GM10266 (cell line): ENCODE data around the gene GPR35.

ENCODE experiments used
- DNase-seq: peaks from one replicate; pipeline ENCODE4 v3.0.0; 2012; ENCODE audit errors: extremely low spot score
- TF ChIP-seq, protein P1 (sequence below): IDR thresholded peaks from 2 replicates; pipeline ENCODE4 v1.5.1; 2012; ENCODE audit warnings: mild to moderate bottlenecking, low read depth; ENCODE audit not compliant: control insufficient read depth, insufficient read depth; ENCODE audit errors: missing control alignments

Gene GPR35

GRCh38 chr2:240642806-240643092, 17.5 kb downstream of the GPR35 start:
- DNase-seq, result peak; percentile 15
- TF ChIP-seq, protein P1, sequence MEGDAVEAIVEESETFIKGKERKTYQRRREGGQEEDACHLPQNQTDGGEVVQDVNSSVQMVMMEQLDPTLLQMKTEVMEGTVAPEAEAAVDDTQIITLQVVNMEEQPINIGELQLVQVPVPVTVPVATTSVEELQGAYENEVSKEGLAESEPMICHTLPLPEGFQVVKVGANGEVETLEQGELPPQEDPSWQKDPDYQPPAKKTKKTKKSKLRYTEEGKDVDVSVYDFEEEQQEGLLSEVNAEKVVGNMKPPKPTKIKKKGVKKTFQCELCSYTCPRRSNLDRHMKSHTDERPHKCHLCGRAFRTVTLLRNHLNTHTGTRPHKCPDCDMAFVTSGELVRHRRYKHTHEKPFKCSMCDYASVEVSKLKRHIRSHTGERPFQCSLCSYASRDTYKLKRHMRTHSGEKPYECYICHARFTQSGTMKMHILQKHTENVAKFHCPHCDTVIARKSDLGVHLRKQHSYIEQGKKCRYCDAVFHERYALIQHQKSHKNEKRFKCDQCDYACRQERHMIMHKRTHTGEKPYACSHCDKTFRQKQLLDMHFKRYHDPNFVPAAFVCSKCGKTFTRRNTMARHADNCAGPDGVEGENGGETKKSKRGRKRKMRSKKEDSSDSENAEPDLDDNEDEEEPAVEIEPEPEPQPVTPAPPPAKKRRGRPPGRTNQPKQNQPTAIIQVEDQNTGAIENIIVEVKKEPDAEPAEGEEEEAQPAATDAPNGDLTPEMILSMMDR, result no peak

- no peak for DNase-seq
- TF ChIP-seq, protein P1, result no peak
These were observed 18.0 kb downstream of the GPR35 start for GRCh38 chr2:240643093-240643810.

DNA sequence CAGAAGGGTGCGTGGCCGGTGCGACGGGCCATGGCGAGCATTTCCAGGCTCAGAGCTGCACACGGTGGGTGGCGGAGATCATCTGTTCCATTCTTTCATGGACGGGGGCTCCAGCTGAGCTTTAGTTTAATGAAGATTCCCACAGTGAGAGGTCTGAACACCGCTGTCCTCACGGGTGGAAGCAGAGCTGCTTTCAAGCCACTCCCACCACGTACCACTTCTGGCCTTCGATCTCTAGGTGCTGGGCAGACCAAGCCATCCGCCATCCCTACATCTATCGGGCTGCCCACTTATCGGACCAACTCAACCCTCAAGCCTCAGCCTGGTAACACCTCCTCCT, 18.5 kb downstream of the GPR35 start:
- TF ChIP-seq, protein P1, result no peak
- DNase-seq, result no peak

DNA sequence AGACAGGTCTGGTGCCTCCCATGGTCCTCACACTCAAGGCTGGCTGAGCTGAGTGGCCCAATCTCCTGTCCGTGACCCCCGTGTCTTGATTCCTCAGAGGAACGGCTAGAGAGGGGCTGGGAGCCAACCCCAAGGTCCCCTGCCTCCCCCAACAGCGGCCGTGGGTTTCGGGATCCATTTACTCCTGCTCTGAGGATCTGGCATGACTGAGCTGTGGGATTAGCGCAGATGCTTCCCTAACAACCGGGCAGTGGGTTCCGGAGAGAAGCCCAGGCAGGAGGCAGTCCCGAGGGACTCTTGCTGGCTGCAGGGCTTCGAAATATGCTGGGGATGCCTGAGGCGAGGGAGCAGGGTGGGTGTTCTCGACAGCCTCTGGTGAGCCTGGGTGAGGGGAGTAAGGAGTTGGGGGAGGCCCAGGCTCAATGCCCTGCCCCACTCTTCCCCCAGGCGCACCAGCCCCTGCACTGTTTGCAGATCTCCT, 18.9 kb downstream of the GPR35 start:
- TF ChIP-seq, protein P1, result no peak
- peak; percentile 20 for DNase-seq

DNA sequence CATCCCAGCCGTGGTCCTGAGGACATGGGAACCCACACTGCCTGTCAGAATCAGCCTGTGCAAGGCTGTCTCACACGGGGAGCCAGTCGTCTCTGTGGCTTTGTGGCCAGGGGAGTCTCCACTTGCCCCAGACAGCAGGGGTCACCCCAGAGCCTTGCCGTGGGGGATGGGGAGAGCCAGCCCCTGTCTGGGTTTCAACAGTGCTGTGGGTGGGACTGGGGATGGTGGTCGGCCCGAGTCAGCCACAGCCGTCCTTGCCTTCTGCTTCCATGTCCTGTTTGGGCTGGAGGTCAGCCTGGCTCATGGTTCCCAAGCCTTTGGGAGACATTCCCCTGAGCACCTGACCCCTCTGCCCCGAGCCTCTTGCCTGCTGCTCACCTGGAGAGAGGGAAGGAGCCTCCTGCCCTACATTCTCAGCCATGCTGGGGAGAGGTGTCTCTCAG, 19.6 kb downstream of the GPR35 start:
- TF ChIP-seq, protein P1, result no peak
- peak; percentile 24 for DNase-seq

DNA sequence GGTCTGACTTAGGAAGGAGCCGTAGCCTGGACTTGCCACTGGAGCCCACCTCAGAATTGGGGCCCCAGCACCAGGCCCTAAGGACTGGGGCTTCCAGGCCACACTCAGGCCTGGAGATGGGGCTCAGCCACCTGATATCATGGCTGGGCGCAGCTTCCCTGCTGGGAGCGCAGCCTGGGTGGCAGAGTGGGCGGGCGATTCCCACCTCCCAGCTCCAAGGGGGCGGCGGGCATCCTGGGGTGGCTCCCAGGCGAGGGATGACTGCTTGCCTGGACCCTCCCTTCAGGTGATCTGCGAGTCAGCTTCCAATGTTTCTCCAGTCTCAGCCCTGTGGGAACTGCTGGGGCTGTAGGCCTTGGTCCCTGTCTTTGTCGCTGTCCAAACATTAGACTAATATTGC, 20.1 kb downstream of the GPR35 start:
- TF ChIP-seq, protein P1, result no peak
- no peak for DNase-seq

DNA sequence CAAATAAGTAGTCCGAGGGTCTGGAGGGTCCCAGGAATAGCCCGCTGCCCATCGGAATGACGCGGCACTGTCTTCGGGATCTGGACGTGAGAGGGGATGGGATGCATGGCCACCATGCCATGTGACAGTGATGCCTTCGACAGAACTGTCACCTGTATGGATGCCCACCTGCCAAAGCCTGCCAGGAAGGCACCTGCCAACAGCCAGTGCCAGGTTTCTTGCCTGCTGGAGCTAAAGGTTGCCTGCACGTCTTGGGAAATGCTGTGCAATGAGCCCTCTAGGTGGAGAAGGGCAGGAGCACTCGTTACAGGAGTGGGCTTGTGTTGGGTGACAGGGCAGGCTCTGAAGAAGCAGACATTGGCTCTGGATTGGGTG, 20.5 kb downstream of the GPR35 start:
- DNase-seq, result no peak

More for the DNA sequence above, 20.5 kb downstream of the GPR35 start:
- TF ChIP-seq, protein P1, result no peak
